HG03342 (cell line): Measurements from ENCODE around the gene SGSM1.

Experiments used
- ATAC-seq: cut with Tn5 transposase; IDR thresholded peaks from one replicate; pipeline ENCODE4 v1.9.1; 2021; ENCODE audit warnings: mild to moderate bottlenecking, moderate library complexity; ENCODE audit not compliant: unreplicated experiment

The SGSM1 gene

GRCh38 chr22:24807284-24807950, 1.4 kb downstream of the SGSM1 start:
- ATAC-seq: no peak

- ATAC-seq: no peak
Measured at GRCh38 chr22:24809331-24809730, 3.3 kb downstream of the SGSM1 start.

- ATAC-seq: no peak
Measured at GRCh38 chr22:24810043-24810749, 4.2 kb downstream of the SGSM1 start.

- no peak for ATAC-seq
Measured at GRCh38 chr22:24812950-24813775, 7.2 kb downstream of the SGSM1 start.

GRCh38 chr22:24813861-24814770, 8.1 kb downstream of the SGSM1 start:
- no peak for ATAC-seq

GRCh38 chr22:24816806-24817205, 10.8 kb downstream of the SGSM1 start:
- no peak for ATAC-seq

GRCh38 chr22:24819487-24819886, 13.5 kb downstream of the SGSM1 start:
- ATAC-seq: no peak

GRCh38 chr22:24819911-24820461, 14.0 kb downstream of the SGSM1 start:
- no peak for ATAC-seq

- no peak for ATAC-seq
Measured at GRCh38 chr22:24822471-24822870, 16.5 kb downstream of the SGSM1 start.

- no peak for ATAC-seq
Measured at GRCh38 chr22:24823787-24824186, 17.8 kb downstream of the SGSM1 start.

GRCh38 chr22:24824250-24824649, 18.2 kb downstream of the SGSM1 start:
- ATAC-seq: no peak

- no peak for ATAC-seq
Measured at GRCh38 chr22:24824915-24825314, 18.9 kb downstream of the SGSM1 start.

- ATAC-seq: no peak
Measured at GRCh38 chr22:24826710-24827285, 20.8 kb downstream of the SGSM1 start.

- ATAC-seq: no peak
Measured at GRCh38 chr22:24827296-24827695, 21.3 kb downstream of the SGSM1 start.

GRCh38 chr22:24830205-24830979, 24.4 kb downstream of the SGSM1 start:
- no peak for ATAC-seq

- ATAC-seq: no peak
Measured at GRCh38 chr22:24831687-24832086, 25.7 kb downstream of the SGSM1 start.

- no peak for ATAC-seq
Measured at GRCh38 chr22:24833881-24834495, 28.0 kb downstream of the SGSM1 start.

GRCh38 chr22:24834845-24835570, 29.0 kb downstream of the SGSM1 start:
- no peak for ATAC-seq
